Liver (tissue), 9 donors: ENCODE data around the gene PPL. TPM values are rescaled to one million over a fixed set of nuclear protein-coding genes. Genes with fewer than 3 reads are reported as not detected.

Experiments used
- DNase-seq: peaks from one replicate; pipeline ENCODE4 v3.0.0-alpha.2; 2017; ENCODE audit warnings: low spot score
- H3K27ac ChIP-seq, 2 donors: one replicate each; pipeline ENCODE4 v1.7.0; 2013; ENCODE audit warnings: inconsistent platforms in 2 of 2, low read length in 2 of 2, control low read depth in 1 of 2, low read depth in 1 of 2, mild to moderate bottlenecking in 1 of 2
- H3K27me3 ChIP-seq, 4 donors: one replicate each; pipeline versions ENCODE4 v1.6.1 to v1.7.0; 2013; ENCODE audit warnings: low read length in 3 of 4, inconsistent platforms in 1 of 4, mild to moderate bottlenecking in 1 of 4, moderate library complexity in 1 of 4; ENCODE audit not compliant: control insufficient read depth in 4 of 4, insufficient read depth in 4 of 4
- H3K36me3 ChIP-seq, 4 donors: one replicate each; pipeline versions ENCODE4 v1.6.1 to v1.7.0; 2013; ENCODE audit warnings: low read length in 3 of 4, mild to moderate bottlenecking in 3 of 4, low read depth in 1 of 4, moderate library complexity in 1 of 4; ENCODE audit not compliant: control insufficient read depth in 4 of 4, insufficient read depth in 3 of 4
- H3K4me1 ChIP-seq, 4 donors: one replicate each; pipeline versions ENCODE4 v1.6.1 to v1.7.0; 2013; ENCODE audit warnings: low read length in 3 of 4, mild to moderate bottlenecking in 3 of 4, moderate library complexity in 1 of 4; ENCODE audit not compliant: control insufficient read depth in 4 of 4, insufficient read depth in 4 of 4
- H3K4me3 ChIP-seq, 3 donors: one replicate each; pipeline versions ENCODE4 v1.6.1 to v1.7.0; 2013; ENCODE audit warnings: low read length in 3 of 3, control low read depth in 1 of 3, low read depth in 1 of 3, mild to moderate bottlenecking in 1 of 3
- H3K9ac ChIP-seq, 2 donors: one replicate each; pipeline ENCODE4 v1.7.0; 2013; ENCODE audit warnings: low read length in 2 of 2, mild to moderate bottlenecking in 2 of 2, moderate library complexity in 2 of 2, control low read depth in 1 of 2, low read depth in 1 of 2
- H3K9me3 ChIP-seq, 4 donors: one replicate each; pipeline versions ENCODE4 v1.6.1 to v1.7.0; 2013; ENCODE audit warnings: low read length in 3 of 4; ENCODE audit not compliant: control insufficient read depth in 4 of 4
- EGR1 ChIP-seq, 2 donors: IDR thresholded peaks; 2 replicates each; pipeline ENCODE4 v1.6.1; 2016 to 2018; ENCODE audit warnings: antibody characterized with exemption in 2 of 2, low read depth in 2 of 2
- FOXA1 ChIP-seq: IDR thresholded peaks from 2 replicates; pipeline ENCODE4 v1.6.1; 2016; ENCODE audit warnings: antibody characterized with exemption
- FOXA2 ChIP-seq: IDR thresholded peaks from 2 replicates; pipeline ENCODE4 v1.6.1; 2016; ENCODE audit warnings: antibody characterized with exemption
- GABPA ChIP-seq, 2 donors: IDR thresholded peaks in 1 of 2; conservative IDR thresholded peaks in 1 of 2; 2 replicates each; pipeline ENCODE4 v1.6.1; 2016; ENCODE audit warnings: antibody characterized with exemption in 2 of 2, mild to moderate bottlenecking in 1 of 2, moderate library complexity in 1 of 2
- HNF4A ChIP-seq, 2 donors: conservative IDR thresholded peaks; 2 replicates each; pipeline ENCODE4 v1.6.1; 2016; ENCODE audit warnings: antibody characterized with exemption in 2 of 2, mild to moderate bottlenecking in 2 of 2
- HNF4G ChIP-seq: IDR thresholded peaks from 2 replicates; pipeline ENCODE4 v1.6.1; 2016; ENCODE audit warnings: antibody characterized with exemption
- NR2F2 ChIP-seq: IDR thresholded peaks from 2 replicates; pipeline ENCODE4 v1.6.1; 2016; ENCODE audit warnings: antibody characterized with exemption
- RAD21 ChIP-seq, 2 donors: IDR thresholded peaks; 2 replicates each; pipeline ENCODE4 v1.6.1; 2016; ENCODE audit warnings: antibody characterized with exemption in 2 of 2, mild to moderate bottlenecking in 2 of 2
- RXRA ChIP-seq, 2 donors: IDR thresholded peaks; 2 replicates each; pipeline ENCODE4 v1.6.1; 2017 to 2018; ENCODE audit warnings: antibody characterized with exemption in 2 of 2, mild to moderate bottlenecking in 1 of 2
- SP1 ChIP-seq: IDR thresholded peaks from 2 replicates; pipeline ENCODE4 v1.6.1; 2018; ENCODE audit warnings: antibody characterized with exemption, mild to moderate bottlenecking
- TAF1 ChIP-seq: conservative IDR thresholded peaks from 2 replicates; pipeline ENCODE4 v1.6.1; 2016; ENCODE audit warnings: antibody characterized with exemption, mild to moderate bottlenecking
- YY1 ChIP-seq: IDR thresholded peaks from 2 replicates; pipeline ENCODE4 v1.6.1; 2016; ENCODE audit warnings: antibody characterized with exemption, mild to moderate bottlenecking
- WGBS: extraction: QIAGEN DNeasy Blood & Tissue Kit; methylation state at CpG from one replicate; pipeline ENCODE4 v1.1.7; 2013; 5-methylcytosine and 5-hydroxymethylcytosine counted together
- polyA plus RNA-seq, 2 donors: library from polyadenylated mRNA; stranded (reverse) in 1 of 2; unstranded in 1 of 2; fragments of 200-250 nt in 1 of 2; fragments of >200 nt in 1 of 2; fragmentation: Nextera tagmentation in 1 of 2; extraction: Ambion mirVana in 1 of 2; gene quantifications; one replicate each; pipeline versions ENCODE4 v1.2.1 to v1.2.3, GENCODE V29; 2013 to 2015
- total RNA-seq, 2 donors: library from RNA; depleted of rRNA; stranded (reverse); fragments of >200 nt; gene quantifications; one replicate each; pipeline ENCODE4 v1.2.3, GENCODE V29; 2014
- TF ChIP-seq, protein P1 (sequence below): IDR thresholded peaks from 2 replicates; pipeline ENCODE4 v1.6.1; 2016; ENCODE audit warnings: antibody characterized with exemption
- TF ChIP-seq, protein P2 (sequence below): fragments of 150-350 bp; IDR thresholded peaks from 2 replicates; pipeline ENCODE4 v1.5.1; 2017; ENCODE audit warnings: improper control_type of control experiment, low read depth, low read length; ENCODE audit not compliant: missing input control
- TF ChIP-seq, protein P3 (sequence below): IDR thresholded peaks from 2 replicates; pipeline ENCODE4 v1.6.1; 2016; ENCODE audit warnings: antibody characterized with exemption
- TF ChIP-seq, protein P4 (sequence below): IDR thresholded peaks from 2 replicates; pipeline ENCODE4 v1.6.1; 2016; ENCODE audit warnings: antibody characterized with exemption, mild to moderate bottlenecking
- donor health status: healthy.
- donor health status: healthy.
- donor health status: healthy.
- donor health status: healthy.
- donor health status: healthy.

The PPL gene
- total and polyA plus RNA-seq, 4 donors = 2.1 to 26.0 (median 6.1) TPM

DNA sequence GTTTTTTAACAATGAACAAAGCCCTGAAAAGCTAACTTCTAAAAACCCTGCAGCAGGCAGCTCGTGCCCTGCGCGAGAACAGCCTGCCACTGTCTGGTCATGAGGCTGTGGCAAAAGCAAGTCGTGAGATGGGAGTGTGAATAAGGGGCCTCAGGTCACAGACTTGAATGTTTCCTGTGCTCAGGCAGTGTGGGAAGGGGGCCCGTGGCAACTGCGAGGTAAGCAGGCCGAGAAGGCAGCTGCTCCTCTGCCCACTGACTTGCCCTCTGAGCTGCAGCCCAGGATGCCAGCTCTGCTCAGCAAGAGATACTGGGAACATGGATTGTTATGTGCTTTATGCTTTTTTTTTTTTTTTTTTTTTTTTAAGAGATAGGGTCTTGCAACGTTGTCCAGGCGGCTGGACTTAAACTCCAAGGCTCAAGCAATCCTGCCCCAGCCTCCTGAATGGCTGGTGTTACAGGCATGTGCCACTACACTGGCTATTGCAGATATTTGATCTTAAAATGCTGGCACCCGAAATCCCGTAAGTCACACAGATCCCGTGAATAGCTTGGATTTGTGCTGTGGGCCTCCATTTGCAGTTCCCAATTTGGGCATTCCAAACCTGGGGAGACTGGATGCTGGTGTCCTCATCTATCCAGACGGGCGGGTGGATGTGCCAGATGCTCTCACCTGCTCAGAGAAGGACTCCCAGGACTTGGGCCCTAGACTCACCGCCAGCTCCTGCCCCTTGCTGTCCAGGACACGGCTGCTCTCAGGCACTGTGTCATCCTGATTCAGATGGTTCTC lies 45.7 kb downstream of the PPL start:
- Histone ChIP-seq H3K27me3 (no peaks in the 10 kb centered on the region), H3K4me3 (no peak overlapping the region), H3K9ac (no peak overlapping the region), H3K4me1 (peaks cover 0 to 7% (median 5%) of the 10 kb centered on the region in 4 donors), H3K36me3 (peaks cover 13 to 66% (median 42%) of the 10 kb centered on the region in 4 donors), H3K27ac (no peak overlapping the region), H3K9me3 (no peaks in the 10 kb centered on the region)
- TF ChIP-seq GABPA (IDR thresholded peaks at IDR 0.05 in 1 of 2, conservative IDR thresholded peaks at IDR 0.05 in 1 of 2) (no peak), TAF1 (no peak), NR2F2 (no peak), SP1 (no peak), FOXA1 (no peak), YY1 (no peak), RXRA (IDR thresholded peaks at IDR 0.05) (no peak), HNF4A (conservative IDR thresholded peaks at IDR 0.05) (no peak)
- TF ChIP-seq, protein P1, sequence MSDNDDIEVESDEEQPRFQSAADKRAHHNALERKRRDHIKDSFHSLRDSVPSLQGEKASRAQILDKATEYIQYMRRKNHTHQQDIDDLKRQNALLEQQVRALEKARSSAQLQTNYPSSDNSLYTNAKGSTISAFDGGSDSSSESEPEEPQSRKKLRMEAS = no peak
- TF ChIP-seq, protein P2, sequence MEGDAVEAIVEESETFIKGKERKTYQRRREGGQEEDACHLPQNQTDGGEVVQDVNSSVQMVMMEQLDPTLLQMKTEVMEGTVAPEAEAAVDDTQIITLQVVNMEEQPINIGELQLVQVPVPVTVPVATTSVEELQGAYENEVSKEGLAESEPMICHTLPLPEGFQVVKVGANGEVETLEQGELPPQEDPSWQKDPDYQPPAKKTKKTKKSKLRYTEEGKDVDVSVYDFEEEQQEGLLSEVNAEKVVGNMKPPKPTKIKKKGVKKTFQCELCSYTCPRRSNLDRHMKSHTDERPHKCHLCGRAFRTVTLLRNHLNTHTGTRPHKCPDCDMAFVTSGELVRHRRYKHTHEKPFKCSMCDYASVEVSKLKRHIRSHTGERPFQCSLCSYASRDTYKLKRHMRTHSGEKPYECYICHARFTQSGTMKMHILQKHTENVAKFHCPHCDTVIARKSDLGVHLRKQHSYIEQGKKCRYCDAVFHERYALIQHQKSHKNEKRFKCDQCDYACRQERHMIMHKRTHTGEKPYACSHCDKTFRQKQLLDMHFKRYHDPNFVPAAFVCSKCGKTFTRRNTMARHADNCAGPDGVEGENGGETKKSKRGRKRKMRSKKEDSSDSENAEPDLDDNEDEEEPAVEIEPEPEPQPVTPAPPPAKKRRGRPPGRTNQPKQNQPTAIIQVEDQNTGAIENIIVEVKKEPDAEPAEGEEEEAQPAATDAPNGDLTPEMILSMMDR = no peak
- TF ChIP-seq, protein P3, sequence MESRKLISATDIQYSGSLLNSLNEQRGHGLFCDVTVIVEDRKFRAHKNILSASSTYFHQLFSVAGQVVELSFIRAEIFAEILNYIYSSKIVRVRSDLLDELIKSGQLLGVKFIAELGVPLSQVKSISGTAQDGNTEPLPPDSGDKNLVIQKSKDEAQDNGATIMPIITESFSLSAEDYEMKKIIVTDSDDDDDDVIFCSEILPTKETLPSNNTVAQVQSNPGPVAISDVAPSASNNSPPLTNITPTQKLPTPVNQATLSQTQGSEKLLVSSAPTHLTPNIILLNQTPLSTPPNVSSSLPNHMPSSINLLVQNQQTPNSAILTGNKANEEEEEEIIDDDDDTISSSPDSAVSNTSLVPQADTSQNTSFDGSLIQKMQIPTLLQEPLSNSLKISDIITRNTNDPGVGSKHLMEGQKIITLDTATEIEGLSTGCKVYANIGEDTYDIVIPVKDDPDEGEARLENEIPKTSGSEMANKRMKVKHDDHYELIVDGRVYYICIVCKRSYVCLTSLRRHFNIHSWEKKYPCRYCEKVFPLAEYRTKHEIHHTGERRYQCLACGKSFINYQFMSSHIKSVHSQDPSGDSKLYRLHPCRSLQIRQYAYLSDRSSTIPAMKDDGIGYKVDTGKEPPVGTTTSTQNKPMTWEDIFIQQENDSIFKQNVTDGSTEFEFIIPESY = no peak
- TF ChIP-seq, protein P4, sequence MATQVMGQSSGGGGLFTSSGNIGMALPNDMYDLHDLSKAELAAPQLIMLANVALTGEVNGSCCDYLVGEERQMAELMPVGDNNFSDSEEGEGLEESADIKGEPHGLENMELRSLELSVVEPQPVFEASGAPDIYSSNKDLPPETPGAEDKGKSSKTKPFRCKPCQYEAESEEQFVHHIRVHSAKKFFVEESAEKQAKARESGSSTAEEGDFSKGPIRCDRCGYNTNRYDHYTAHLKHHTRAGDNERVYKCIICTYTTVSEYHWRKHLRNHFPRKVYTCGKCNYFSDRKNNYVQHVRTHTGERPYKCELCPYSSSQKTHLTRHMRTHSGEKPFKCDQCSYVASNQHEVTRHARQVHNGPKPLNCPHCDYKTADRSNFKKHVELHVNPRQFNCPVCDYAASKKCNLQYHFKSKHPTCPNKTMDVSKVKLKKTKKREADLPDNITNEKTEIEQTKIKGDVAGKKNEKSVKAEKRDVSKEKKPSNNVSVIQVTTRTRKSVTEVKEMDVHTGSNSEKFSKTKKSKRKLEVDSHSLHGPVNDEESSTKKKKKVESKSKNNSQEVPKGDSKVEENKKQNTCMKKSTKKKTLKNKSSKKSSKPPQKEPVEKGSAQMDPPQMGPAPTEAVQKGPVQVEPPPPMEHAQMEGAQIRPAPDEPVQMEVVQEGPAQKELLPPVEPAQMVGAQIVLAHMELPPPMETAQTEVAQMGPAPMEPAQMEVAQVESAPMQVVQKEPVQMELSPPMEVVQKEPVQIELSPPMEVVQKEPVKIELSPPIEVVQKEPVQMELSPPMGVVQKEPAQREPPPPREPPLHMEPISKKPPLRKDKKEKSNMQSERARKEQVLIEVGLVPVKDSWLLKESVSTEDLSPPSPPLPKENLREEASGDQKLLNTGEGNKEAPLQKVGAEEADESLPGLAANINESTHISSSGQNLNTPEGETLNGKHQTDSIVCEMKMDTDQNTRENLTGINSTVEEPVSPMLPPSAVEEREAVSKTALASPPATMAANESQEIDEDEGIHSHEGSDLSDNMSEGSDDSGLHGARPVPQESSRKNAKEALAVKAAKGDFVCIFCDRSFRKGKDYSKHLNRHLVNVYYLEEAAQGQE = no peak
- WGBS = 93% methylated on average over 16 of the region's 16 CpGs
- DNase-seq = no peak

DNA sequence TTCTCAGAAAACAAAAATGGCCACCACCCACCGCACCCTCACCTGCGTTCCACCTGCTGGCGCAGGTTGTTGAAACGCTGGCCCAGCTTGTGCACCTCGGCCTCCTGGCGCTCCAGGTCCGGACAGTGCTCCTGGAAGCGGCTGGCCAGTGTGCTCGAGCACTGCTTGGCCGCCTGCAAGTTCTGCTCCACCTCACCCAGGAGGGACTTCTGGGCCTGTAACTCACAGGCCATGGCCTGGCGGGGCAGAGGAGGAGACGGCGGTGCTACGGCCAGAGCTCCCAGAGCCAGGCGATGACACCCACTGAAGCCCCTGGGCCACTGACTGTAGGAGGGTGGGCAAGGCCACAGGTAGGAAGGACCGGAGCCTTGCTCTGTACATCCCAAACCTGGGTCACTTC lies 46.3 kb downstream of the PPL start:
- H3K36me3 ChIP-seq = peaks cover 11 to 70% (median 44%) of the 10 kb centered on the region in 4 donors
- TF ChIP-seq TAF1 (no peak), RAD21 (IDR thresholded peaks at IDR 0.05) (no peak), HNF4G (no peak), FOXA1 (no peak), FOXA2 (no peak), EGR1 (IDR thresholded peaks at IDR 0.05; ENCODE audit: low read depth in 2 of 2) (no peak), RXRA (IDR thresholded peaks at IDR 0.05) (no peak), HNF4A (conservative IDR thresholded peaks at IDR 0.05) (no peak), GABPA (IDR thresholded peaks at IDR 0.05 in 1 of 2, conservative IDR thresholded peaks at IDR 0.05 in 1 of 2) (no peak), NR2F2 (no peak)
- WGBS = 96% methylated on average over 16 of the region's 16 CpGs
- no peak overlapping the region for H3K9ac ChIP-seq
- peaks cover 0 to 7% (median 5%) of the 10 kb centered on the region in 4 donors for H3K4me1 ChIP-seq
- no peaks in the 10 kb centered on the region for H3K9me3 ChIP-seq
- DNase-seq = no peak
- no peak overlapping the region for H3K27ac ChIP-seq
- no peaks in the 10 kb centered on the region for H3K27me3 ChIP-seq
- no peak overlapping the region for H3K4me3 ChIP-seq
